HG02571 (cell line): ENCODE data around the gene POLR3C.

Experiments used
- ATAC-seq: cut with Tn5 transposase; IDR thresholded peaks from one replicate; pipeline ENCODE4 v1.9.1; 2021; ENCODE audit warnings: mild to moderate bottlenecking, moderate library complexity; ENCODE audit not compliant: unreplicated experiment

The POLR3C gene

GRCh38 chr1:145863282-145864018, 39.5 kb downstream of the POLR3C start:
- ATAC-seq = no peak

DNA sequence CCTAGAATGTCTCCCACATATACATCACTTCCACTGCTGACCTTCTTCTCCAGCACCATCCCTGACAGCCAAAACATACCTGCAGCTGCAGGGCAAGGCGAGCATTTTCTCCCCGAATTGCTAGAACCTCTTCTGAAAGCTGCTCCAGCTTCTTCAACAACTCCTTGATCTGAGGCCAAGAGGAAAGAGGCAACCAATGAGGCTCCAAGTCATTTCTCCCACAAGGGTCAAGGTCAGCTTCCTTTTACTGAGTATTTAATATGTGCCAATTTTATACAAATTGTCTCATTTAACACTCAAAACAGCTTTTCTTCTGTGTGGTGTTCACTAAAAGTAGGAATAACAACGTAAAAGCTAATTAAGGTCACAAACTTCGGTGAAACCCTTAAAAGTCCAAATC, 44.2 kb downstream of the POLR3C start:
- ATAC-seq = no peak

GRCh38 chr1:145871994-145872924, 48.3 kb downstream of the POLR3C start:
- no peak for ATAC-seq

- no peak for ATAC-seq
These were observed 50.6 kb downstream of the POLR3C start for GRCh38 chr1:145874646-145875045.

- no peak for ATAC-seq
These were observed 54.0 kb downstream of the POLR3C start for GRCh38 chr1:145877923-145878486.

DNA sequence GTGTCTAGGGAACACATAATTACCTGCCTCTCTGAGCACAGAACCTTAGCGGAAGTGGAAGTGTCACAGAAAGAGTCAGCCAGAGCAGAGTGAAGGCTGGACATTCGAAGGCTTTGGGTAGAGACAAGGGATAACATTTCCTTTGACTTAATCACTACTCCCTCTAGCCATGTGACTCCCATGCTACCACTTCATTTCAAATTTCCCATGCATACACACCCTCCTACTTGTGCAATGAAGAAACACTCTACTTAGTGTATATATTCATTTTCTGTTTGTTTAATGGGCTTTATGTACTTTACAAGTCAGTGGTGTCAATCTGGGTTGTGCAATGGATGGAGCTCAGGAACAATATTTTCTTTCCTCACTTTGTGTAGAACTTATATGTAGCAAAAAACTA, 54.7 kb downstream of the POLR3C start:
- no peak for ATAC-seq

GRCh38 chr1:145879775-145880174, 55.8 kb downstream of the POLR3C start:
- no peak for ATAC-seq

DNA sequence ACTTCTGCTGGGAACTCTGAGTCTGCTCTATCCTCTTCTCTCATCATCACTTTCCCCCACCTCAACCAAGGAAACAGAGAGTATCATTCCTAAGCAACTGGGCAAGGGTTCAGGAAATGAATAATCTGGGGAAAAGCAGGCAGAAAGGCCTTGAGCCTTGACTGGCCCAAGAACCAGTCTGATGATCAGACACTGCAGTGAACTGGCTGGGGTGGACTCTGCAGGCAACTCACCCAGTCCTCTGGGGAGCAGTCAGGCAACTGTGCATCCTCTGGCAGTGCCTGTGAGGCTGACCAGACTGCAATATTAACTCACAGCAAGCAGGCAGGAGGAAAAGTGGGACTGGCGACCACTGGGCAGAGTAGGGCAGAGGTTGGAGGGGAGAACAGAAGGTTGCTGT, 60.7 kb downstream of the POLR3C start:
- no peak for ATAC-seq

GRCh38 chr1:145885738-145886287, 61.8 kb downstream of the POLR3C start, which contains the start of gene ANKRD35:
Gene ANKRD35 (minus strand): TSS chr1:145885866. CDS start chr1:145885758, 108 bp downstream.
- peak; percentile 99 for ATAC-seq

- ATAC-seq = no peak
These were observed 62.4 kb downstream of the POLR3C start for GRCh38 chr1:145886390-145886789.

- ATAC-seq = no peak
These were observed 62.8 kb downstream of the POLR3C start for GRCh38 chr1:145886816-145887215.

GRCh38 chr1:145887631-145888030, 63.6 kb downstream of the POLR3C start:
- no peak for ATAC-seq

GRCh38 chr1:145889722-145890121, 65.7 kb downstream of the POLR3C start:
- ATAC-seq = no peak

- no peak for ATAC-seq
These were observed 67.1 kb downstream of the POLR3C start for GRCh38 chr1:145891143-145891542.

- ATAC-seq = no peak
These were observed 67.8 kb downstream of the POLR3C start for GRCh38 chr1:145891587-145892485.

DNA sequence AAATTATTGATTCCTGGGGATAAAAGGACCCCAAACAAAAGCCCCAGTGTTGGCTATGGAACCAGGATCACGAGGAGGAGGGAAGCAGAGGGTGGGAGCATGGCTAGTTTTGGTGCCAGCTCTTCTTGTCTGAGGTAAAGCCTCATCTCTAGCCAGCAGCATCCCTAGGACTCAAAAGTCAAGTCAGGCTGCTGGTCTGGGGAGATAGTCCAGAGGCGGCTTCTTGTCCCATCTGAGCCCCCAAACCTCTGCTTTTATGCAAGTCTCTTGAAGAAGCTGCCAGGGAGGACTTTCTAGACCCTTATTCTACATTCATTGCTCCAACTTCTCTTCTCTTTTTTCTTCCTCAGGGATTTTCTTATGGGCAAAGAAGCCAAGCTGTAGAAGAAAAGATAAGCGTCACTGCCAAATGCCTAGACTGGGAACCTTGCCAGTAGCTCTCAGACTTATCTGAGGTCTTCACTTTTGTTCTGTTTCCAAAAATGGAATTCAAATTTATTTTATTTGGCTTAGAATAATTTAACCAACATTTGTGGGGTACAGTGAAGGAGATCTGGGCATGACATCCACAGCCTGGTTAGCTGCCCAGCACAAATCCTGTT, 68.6 kb downstream of the POLR3C start:
- ATAC-seq = no peak

DNA sequence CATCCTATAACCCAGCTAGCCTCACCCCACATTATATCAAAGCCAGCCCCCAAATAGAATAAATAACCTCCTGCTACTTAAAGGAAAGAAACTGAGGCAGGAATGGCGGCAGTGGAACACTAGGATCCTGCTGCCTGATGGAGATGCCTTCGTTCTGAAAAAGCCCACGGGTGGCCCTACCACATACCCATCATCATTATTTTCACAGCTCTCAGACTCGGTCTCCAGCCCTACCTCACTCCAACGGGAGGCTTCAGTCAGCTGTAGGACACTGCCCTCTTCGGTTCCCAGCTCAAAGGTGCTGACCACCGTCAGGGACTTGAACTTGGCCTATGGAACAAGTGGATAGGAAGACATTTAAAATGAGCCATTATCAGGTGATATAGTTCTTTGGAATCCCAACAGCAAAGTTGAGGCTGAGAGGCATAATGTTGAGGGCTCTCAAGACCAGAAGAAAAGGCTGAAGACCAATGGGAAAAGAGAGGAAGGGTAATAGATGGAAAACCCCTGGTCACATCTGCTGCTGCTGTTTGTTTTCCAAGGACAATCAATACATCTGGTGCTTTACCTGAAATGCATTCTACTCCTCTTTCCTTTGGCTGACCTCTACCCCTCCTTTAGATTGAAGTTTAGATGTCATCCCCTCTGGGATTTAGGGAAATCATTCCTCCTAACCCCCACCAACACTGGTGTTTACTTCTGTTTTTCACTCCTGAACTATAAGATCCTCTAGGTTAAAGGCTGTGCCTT, 69.5 kb downstream of the POLR3C start:
- ATAC-seq = no peak
